HG03457 (cell line): ENCODE data around the gene SLC22A14.

Experiments used
- ATAC-seq: cut with Tn5 transposase; IDR thresholded peaks from one replicate; pipeline ENCODE4 v1.9.1; 2021; ENCODE audit warnings: moderate number of reproducible peaks; ENCODE audit not compliant: unreplicated experiment

The SLC22A14 gene

GRCh38 chr3:38343797-38344594 lies 61.9 kb downstream of the SLC22A14 start:
- ATAC-seq, result no peak

- ATAC-seq, result no peak
Observed at GRCh38 chr3:38345879-38346586, 63.9 kb downstream of the SLC22A14 start.

GRCh38 chr3:38346587-38347410 lies 64.7 kb downstream of the SLC22A14 start, which contains the start of gene XYLB:
Gene XYLB (plus strand): TSS chr3:38346785. CDS start chr3:38346869, 84 bp downstream.
- ATAC-seq, result peak; percentile 96

- no peak for ATAC-seq
Observed at GRCh38 chr3:38347421-38348200, 65.5 kb downstream of the SLC22A14 start.

GRCh38 chr3:38348903-38349302 lies 66.8 kb downstream of the SLC22A14 start:
- no peak for ATAC-seq

GRCh38 chr3:38349684-38350359 lies 67.7 kb downstream of the SLC22A14 start:
- no peak for ATAC-seq

- no peak for ATAC-seq
Observed at GRCh38 chr3:38353151-38353550, 71.1 kb downstream of the SLC22A14 start.

- ATAC-seq, result no peak
Observed at GRCh38 chr3:38354588-38355330, 72.7 kb downstream of the SLC22A14 start.

- ATAC-seq, result no peak
Observed at GRCh38 chr3:38359038-38359437, 76.9 kb downstream of the SLC22A14 start.

- ATAC-seq, result no peak
Observed at GRCh38 chr3:38360345-38360744, 78.3 kb downstream of the SLC22A14 start.

GRCh38 chr3:38361496-38361895 lies 79.4 kb downstream of the SLC22A14 start:
- no peak for ATAC-seq

- ATAC-seq, result no peak
Observed at GRCh38 chr3:38362825-38363224, 80.7 kb downstream of the SLC22A14 start.

- ATAC-seq, result no peak
Observed at GRCh38 chr3:38364721-38365400, 82.8 kb downstream of the SLC22A14 start.

GRCh38 chr3:38365469-38366062 lies 83.5 kb downstream of the SLC22A14 start:
- no peak for ATAC-seq

GRCh38 chr3:38366082-38366481 lies 84.0 kb downstream of the SLC22A14 start:
- ATAC-seq, result no peak

GRCh38 chr3:38367779-38368178 lies 85.7 kb downstream of the SLC22A14 start:
- no peak for ATAC-seq
